ENCODE results near the gene RAB11FIP2.

The RAB11FIP2 gene

DNA sequence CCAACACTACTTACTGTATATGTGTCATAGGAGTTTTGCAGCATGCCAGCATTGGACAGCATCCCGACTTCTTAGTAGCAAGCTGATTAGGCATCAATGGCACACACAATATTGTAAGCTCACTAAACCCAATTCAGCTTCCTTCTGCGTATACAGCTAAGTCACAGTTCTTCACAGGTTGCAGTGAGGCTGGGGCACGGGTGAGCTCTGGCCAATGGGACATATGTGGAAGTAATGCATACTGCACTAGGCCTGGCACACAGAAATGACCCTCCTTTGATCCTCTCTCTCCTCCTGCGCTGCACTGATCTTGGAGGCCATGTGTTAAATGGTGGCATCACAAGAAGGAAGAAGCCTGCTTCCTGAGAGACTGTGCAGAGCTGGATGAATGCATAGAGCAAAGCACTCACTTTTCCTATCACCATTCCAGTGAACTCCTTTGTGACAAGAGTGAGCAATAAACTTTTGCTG is 11.9 kb downstream of the RAB11FIP2 start:
- DNase-seq (ENCODE audit: low spot score), result no peak

DNA sequence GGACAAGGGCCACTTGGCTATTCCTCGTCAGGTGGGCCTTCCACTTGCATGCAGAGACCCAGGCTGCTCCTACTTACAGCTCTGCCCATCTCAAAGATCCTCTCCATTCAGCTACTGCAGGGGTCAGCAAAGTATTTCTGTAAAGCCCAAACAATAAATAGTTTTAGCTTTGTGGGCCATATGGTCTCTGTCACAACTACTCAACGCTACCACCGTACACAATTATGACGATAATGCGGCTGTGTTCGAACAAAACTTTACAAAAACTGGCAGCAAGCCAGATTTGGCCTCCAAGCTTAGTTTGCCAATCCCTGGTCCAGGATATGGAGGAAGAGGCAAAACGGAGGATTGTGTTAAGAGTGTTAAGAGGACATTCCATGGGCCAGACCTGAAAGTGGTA is 12.8 kb downstream of the RAB11FIP2 start:
- DNase-seq (ENCODE audit: low spot score), result no peak

DNA sequence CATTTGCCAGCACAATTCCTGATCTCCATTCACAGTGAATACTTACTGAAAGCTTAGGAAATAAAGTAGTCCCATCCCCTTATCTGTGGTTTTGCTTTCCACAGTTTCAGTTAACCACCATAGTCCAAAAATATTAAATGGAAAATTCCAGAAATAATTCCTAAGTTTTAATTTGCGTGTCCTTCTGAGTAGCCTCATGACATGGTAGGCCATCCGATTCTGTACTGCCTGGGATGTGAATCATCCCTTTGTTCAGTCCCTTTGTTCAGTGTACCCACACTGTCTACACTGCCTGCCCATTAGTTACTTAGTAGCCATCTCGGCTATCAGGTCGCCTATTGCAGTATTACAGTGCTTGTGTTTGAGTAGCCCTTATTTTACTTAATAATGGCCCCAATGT is 14.2 kb downstream of the RAB11FIP2 start:
- DNase-seq (ENCODE audit: low spot score), result no peak

DNA sequence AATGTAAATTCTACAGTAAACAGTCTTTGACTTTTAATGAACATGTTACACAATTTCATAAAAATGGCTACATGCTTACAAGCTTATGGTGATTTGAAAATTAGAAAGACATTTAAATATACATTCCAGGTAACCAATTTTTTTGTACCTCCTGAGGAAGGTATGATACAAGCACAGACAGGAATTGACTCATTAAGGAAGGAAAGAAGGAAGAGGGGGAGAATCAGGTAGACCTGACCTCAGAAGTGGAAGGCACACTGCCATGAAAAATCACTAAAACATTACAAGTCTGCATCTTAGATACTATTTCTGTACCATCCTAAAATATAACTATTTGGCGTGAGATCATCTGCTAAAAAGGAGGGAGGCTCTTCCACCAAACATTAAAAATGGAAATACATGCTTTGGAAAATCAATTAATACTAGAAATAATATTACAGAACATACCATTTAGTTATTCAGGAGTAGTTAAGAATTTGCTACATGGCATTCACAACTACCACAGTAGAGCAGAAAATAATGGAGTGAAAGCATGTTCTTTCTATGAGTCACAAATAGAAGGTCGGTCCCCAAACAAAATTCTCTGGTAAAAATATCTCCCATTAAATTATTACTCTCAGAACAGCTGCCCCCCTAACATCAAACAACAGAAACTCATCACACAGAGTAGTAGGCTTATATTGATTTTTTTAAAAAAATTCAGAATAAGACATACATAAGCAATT is 15.2 kb downstream of the RAB11FIP2 start:
- DNase-seq (ENCODE audit: low spot score), result no peak

DNA sequence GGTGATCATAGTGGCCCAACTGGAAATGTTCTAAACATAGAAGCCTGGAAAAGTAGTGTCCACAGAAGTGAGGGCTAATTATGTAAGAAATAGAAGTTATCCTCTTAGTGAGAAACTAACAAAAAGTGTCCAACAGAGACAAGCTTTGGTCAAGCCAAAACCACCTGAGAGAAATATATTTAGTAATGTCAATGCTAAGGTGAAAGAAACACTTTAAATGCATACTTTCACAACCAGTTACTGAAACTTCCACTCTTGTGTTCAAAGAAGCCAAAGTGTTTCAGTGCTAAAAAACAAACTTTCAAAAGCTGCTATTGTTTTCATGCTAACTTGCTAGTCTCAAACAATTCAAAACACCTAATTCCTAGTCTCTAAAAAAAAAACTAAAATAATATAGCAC is 18.1 kb downstream of the RAB11FIP2 start:
- no peak for DNase-seq (ENCODE audit: low spot score)

DNA sequence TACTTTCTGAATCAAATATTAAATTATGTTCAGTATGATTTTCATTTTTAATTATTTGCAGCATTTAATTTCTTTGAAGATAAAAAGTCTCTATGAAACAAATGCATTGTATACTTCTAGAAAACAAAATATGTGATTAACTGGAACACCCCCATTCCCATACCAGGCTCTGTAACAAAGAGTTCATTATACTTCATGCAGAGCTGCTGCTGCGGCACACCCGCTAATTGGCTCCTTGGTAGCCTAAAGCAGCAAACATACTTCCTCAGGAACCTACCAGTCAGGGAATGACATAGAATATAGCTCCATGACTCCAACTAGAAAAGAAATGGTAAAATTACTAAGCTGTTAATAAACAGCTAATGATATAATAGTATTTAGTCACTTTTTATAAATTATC is 19.3 kb downstream of the RAB11FIP2 start:
- no peak for DNase-seq (ENCODE audit: low spot score)

DNA sequence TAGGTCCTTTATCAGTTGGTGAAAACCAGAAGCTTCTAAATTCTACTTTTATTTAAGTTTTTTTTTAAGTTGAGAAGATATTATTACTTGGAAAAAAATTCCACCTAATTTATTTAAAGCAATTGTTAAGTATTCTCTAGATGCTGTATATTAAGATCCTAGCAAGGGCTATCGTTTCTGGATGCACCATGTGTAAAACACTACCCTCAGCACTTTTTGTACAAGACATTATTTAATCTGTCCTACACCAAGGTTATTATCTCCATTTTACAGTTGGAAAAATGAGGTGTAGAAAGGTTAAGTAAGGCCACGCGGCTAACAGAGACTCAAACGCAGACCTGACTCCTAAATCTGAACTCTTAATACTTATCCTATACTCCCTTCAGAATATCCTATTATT is 19.8 kb downstream of the RAB11FIP2 start:
- no peak for DNase-seq (ENCODE audit: low spot score)

DNA sequence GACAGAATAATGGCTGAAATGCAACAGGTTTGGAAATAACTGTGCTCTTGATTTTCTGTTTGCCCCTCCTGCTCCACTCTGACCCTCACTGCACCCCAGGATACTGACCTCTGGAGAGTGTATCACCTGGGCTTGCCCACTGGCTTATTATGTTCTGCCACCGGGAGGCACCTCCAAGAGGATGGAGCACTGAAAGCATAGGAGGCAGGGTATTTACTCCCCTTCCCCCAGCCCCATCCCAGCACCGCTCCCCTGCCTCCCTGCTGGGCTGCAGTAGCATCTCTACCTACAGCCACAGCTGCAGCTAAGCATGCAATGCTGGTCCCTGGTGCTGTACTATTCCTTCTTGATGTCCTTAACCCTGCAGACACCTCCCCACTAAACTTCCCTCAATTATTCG is 26.4 kb downstream of the RAB11FIP2 start:
- no peak for DNase-seq (ENCODE audit: low spot score)

DNA sequence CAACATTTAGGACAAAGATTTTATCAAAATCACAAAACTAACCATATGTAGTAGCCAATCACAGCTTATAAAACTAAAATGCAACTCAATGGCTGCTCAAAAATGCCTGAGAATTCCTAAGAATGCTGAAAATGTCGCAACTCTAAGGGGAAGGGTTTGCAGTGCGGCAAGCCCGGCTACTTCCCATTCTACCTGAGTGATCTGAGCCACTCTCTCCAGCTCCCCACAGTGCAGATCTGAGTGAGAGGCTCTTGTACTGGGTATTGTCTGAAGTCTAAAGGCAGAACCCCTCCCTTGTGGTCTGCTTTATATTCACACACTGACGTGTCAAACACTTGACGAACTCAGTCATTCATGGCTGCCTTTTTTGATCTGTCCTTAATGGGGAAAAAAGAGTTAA is 28.9 kb downstream of the RAB11FIP2 start:
- DNase-seq (ENCODE audit: low spot score), result no peak

DNA sequence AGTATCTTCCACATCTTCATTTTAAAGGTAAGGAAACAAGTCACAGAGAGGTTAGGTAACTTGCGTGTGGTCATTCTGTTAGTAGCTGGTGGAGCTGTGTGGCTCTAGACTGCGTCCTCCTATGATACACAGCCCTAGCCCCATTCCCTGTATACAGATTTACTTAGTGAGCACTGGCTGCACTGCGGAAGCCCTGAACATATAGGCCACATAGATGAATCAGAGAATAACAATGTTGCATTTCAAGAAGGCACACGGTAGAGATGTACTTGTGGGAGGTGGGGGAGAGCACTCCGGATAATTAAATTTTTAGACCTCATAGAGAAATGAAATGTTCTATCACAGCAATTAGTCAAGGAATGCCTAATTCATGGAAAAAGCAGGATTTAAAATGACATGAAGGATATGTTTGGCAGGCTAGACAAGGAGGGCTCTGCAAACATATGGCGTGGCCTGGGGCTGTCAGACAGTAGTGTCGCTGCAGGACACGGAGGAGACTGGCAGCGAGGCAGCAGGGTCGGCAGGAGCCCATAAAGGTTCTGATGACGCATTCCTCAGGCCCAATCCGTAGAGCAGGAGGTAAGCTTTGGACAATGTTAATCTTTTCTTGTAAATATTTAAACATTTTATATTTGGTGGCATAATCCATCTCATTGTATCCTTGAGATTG is 29.5 kb downstream of the RAB11FIP2 start:
- no peak for DNase-seq (ENCODE audit: low spot score)

DNA sequence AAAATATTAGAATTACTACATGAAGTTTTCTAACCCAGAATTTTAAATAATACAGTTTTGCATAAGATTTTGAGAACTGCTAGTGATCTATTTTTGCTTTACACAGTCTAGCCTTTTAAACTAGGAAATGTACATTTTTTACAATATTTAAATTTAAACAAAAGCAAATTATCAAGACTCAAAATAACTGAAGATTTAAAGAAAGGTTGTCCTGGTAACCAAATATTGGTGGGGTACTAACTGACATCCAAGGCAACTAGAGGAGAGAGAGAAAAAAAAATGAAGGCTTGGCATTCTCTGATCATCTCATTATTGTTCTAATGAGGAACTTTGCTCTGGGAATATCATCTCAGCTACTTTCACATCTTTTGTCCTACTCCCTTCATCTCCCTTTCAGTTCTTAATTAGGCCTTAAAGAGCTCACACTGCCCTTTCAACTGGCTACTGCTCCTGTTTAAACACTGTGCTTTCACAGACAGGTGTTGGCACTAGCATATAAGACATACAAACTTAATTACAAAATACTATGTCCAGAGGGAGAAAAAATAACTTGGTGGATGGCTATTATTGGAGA is 33.7 kb downstream of the RAB11FIP2 start:
- DNase-seq (ENCODE audit: low spot score), result no peak

DNA sequence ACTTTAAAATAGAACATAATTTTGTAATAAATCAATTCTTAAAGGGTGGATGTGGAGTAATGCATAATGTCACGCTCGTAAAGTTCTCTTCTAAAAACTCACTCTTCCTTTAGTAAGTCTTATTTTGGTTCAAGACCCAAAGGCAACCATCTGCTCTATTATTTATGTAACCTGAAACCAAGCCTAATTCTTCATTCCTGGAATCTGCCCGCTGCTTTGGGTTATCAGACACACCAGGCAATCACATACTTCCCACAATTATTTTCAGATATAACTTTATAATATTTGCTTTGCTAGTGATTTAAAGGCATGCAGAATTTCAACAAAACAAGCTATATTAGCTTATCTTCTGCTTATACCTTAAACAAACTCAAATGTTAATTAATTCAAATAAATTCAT is 39.0 kb downstream of the RAB11FIP2 start:
- DNase-seq (ENCODE audit: low spot score), result no peak

DNA sequence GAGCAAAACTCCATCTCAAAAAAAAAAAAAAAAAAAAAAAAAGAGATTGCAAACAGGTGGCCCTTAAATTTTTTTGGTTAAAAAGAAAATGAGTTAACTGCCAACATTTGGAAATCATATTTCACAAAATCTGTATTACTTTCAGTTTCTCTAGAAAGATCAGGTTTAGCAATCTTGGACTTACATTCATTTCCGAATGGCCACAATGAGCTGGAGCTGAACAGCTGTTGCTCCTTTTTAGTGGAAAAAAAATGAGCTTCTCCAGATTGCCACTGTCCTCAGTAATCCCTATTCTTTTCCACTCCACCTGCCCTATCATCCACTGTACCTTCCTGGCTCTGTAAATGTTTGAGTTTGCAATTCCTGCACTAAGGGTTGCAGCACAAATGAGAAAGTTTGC is 43.6 kb downstream of the RAB11FIP2 start:
- no peak for DNase-seq (ENCODE audit: low spot score)

DNA sequence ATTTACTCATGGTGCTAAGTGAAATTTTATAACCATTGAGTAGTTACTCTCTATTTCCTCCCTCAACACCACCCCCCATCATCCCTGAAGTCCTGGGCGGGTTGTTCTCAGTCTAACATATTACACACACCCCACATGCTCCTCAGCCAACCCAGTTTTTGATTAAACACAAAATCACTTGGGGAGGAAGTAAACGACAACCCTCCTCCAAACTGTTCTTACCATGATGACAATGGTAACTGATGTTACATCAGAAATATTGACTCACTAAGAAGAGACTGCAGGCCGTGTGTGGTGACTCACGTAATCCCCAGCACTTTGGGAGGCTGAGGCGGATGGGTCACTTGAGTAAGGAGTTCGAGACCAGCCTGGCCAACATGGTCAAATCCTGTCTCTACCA is 44.2 kb downstream of the RAB11FIP2 start:
- DNase-seq (ENCODE audit: low spot score), result peak; percentile 21

DNA sequence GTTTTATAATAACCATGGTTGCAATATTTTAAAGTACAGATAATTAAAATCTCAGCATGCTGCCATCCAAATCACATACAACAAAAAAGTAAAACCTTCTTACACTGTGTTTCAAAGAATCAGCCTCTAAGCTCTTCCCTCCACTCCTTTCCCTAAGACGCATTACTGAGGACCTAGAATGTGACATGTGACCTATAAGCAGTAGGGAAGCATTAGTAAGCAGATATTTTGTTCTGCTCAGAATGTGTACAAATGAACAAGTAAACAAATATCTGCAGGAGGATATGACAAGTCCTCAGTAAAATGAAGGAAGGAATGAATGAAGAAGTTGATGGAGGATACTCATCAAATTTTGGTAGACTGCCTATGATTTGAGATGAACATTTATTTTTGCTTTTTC is 49.1 kb downstream of the RAB11FIP2 start:
- DNase-seq (ENCODE audit: low spot score), result no peak

DNA sequence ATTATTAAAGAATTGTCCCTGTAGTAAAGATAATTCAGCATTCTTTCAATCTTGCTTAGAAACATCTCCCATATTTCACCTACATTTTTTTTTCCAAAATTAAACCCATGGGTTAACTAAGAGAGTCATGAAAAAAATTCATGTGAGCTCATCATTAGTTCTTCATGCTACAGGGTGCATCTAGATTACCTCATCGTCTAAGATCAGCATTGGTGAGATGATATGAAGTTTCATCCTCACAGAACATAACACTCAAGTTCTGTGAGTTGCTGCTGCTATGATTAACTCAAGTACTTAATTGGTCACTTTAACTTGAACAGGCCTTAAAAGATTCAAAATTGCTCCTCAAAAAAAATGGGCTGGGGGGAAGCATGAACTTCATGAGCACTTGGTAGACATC is 50.0 kb downstream of the RAB11FIP2 start:
- DNase-seq (ENCODE audit: low spot score), result no peak

DNA sequence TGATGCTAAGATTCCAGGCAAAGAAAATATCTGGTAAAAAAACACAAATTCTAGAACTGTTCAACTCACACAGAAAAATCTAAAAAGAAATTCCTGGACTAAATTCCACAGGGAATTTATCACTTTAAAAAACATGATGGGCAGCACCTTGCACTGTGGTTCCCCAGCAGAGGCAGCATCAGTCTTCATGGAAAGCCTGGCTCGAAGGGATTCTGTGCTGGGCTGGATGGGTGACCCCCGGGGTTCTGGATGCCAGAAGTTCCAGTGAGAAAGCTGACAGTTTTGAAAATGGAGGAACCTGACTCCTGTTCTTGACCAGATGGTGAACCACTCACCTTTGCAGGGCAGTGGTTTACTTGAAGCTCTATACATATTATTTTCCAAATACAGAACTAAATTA is 52.0 kb downstream of the RAB11FIP2 start:
- no peak for DNase-seq (ENCODE audit: low spot score)

DNA sequence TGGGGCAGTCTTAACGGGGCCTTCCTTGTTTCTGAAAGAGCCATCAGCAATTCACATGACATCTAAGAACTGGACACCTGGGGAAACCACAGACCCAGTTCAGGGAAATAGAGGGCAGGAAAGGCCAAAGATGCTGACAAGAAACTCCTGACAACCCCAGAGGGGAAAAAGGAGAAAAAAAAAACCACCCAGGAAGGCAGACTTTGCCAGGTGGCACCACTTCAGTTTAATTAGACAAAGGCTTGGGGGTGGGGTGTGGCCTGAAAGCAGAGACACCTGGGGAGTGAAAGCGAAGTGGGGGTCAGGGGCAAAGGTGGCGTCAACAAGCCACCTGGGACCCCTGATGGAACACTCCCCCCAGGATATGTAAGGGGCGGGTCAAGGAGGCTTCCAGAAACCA is 53.6 kb downstream of the RAB11FIP2 start:
- DNase-seq (ENCODE audit: low spot score), result no peak

DNA sequence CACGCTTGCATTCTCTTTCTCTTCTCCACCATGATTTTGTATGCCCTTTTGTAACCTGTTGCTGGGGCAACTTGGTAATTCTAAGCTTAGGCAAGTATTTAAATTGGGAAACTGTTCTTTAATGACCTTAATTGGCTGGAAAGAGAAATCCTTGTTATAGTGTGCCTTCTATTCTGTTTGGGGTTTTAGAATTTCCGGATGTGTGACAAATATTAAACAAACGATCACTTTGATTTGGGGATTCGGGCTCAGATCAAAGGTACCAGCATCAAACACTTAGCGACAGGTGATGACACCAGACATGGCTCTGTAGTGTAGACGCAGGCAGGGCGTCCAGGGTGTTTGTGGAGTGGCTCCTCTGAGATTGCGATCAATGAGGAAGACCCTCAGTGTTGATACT is 55.0 kb downstream of the RAB11FIP2 start:
- DNase-seq (ENCODE audit: low spot score), result no peak

DNA sequence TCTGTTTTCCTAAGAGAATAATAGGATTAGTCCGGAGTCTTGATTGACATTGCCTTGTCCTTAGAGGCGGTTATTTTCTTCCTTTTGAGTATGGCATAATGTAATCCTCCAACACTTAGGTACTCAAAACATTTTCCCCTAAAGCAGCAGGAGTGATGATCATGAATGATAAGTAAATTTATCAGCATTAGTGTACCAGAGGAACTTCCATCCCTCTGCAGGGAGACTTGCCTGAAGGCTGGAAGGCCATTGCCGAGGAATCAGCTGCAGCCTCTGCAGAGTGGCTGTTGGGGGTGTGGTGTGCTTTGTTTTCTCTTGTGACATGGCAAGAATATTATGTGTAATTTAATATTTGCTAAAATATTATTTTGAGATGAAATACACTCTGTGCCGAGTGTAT is 56.8 kb downstream of the RAB11FIP2 start:
- DNase-seq (ENCODE audit: low spot score), result no peak

DNA sequence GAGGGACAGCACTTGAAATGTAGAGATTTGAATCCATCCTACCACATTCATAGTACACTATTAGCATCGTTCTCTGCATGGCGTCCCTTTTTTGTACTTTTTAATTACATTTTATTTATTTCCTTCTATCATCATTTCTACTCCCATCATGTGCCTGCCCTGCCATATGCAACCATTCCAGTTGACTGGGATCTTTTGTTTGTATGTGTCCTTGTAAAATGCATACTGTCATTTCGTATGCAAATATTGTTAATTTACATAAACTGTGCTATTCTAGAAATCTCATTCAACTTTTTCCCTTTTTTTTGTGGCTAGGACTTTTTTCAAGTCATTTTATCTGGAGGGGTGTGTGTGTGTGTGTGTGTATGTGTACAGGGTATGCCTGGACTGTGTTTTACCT is 57.9 kb downstream of the RAB11FIP2 start:
- DNase-seq (ENCODE audit: low spot score), result no peak

DNA sequence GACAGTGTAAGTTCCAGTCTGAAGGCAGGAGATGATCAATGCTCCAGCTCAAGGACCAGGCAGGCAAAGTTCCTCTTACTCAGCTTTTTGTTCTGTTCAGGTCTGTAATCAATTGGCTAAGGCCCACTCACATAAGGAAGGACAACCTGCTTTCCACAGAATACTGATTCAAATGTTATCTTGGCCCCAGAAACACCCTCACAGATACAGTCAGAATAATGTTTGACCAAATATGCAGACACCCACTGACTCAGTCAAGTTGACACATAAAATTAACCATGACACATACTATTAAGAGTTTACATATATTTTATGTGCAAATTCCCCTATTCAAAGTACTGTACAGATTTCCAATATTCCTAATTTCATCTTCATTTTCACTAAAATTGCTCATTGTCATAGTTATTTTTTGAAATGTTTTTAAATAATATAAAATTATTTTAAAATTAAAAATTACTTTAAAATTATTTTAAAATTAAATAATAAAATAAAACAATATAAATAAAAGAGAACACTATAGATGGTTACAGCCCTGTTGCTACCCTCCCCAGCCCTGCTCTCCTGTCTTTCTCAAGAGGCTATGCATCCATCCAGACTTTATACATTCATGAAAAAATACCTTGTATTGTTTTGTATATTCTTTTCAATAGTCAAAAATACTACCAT is 59.4 kb downstream of the RAB11FIP2 start:
- DNase-seq (ENCODE audit: low spot score), result no peak

DNA sequence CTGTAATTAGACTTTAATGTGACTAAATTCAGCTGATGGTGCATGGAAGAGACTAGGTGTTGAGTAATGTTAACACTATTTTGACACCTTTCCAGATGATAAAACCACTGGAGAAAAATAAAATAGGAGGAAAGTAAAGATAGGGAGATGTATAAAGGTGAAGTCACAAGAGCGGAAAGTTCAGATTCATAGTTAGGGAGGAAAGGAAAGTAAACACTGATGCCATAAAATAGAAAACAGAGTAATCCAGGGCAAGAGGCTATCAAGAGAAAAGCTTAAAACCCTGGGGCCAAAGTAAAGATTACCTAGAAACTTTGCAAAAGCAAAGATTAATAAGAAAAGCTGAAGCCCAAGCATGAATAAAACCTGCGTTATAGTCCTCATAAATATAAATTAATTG is 62.8 kb downstream of the RAB11FIP2 start:
- DNase-seq (ENCODE audit: low spot score), result no peak

All from activated CD4-positive, alpha-beta T cell treated with anti-CD3 and anti-CD28 coated beads, Interleukin-2, Interleukin-4, amounts not matched to agents 100 ng/mL and 50 ng/mL, durations not matched to agents 16 hours and 8 hours (primary cell).